ENCODE results near the gene DQX1.
"Not testable (repeated sequence)": the region's sequence is repeated elsewhere in the genome, so short reads cannot be mapped to it uniquely, and the experiment has no call there.

Gene DQX1

GRCh38 chr2:74491648-74492544 lies 34.1 kb downstream of the DQX1 start:
- no peak for ATAC-seq

- ATAC-seq, result no peak
These were observed 36.1 kb downstream of the DQX1 start for GRCh38 chr2:74489906-74490305.

- no peak for ATAC-seq
These were observed 37.2 kb downstream of the DQX1 start for GRCh38 chr2:74488643-74489481.

GRCh38 chr2:74486141-74486540 lies 39.9 kb downstream of the DQX1 start:
- no peak for ATAC-seq

- ATAC-seq, result not testable (repeated sequence)
These were observed 42.3 kb downstream of the DQX1 start for GRCh38 chr2:74483675-74484164.

- peak; percentile 93 to 95 for ATAC-seq
These were observed 43.0 kb downstream of the DQX1 start, which contains the start of the genes CCDC142 and TTC31 for GRCh38 chr2:74482801-74483674. CCDC142 (minus strand) TSS chr2:74482998; CDS start chr2:74482837, 161 bp downstream. TTC31 (plus strand) TSS chr2:74483081; CDS start chr2:74483096, 15 bp downstream.

- peak; percentile 47 to 49 for ATAC-seq
These were observed 43.9 kb downstream of the DQX1 start for GRCh38 chr2:74481961-74482800.

- no peak for ATAC-seq
These were observed 44.6 kb downstream of the DQX1 start for GRCh38 chr2:74481431-74481830.

- no peak for ATAC-seq
These were observed 51.1 kb downstream of the DQX1 start for GRCh38 chr2:74474899-74475298.

GRCh38 chr2:74474481-74474880 lies 51.5 kb downstream of the DQX1 start:
- no peak for ATAC-seq

GRCh38 chr2:74472945-74473258 lies 53.1 kb downstream of the DQX1 start:
- no peak for ATAC-seq

- ATAC-seq, result peak; percentile 94 to 97
These were observed 53.7 kb downstream of the DQX1 start, which contains the start of gene MRPL53 for GRCh38 chr2:74472086-74472944. MRPL53 (minus strand) TSS chr2:74472680; CDS start chr2:74472660, 20 bp downstream.

- peak in 1 of 2 donors; percentile 1 for ATAC-seq
These were observed 54.5 kb downstream of the DQX1 start for GRCh38 chr2:74471332-74472065.

- ATAC-seq, result not testable (repeated sequence)
These were observed 55.3 kb downstream of the DQX1 start for GRCh38 chr2:74470742-74471141.

Data from activated CD4-positive, CD25-positive, alpha-beta regulatory T cell treated with anti-CD3 and anti-CD28 coated beads, Interleukin-2, amount 50 U/mL, for 24 hours (primary cell).